Loucy (cell line): ENCODE data around the gene SPATA20.

Source experiments
- H2AFZ ChIP-seq: fragments of 200-600 bp; sonication (generic); 2 replicates; pipeline ENCODE4 v1.6.0; 2016; ENCODE audit warnings: antibody characterized with exemption, mild to moderate bottlenecking, low read length, moderate library complexity
- H3F3A ChIP-seq: fragments of 200-600 bp; 2 replicates; pipeline ENCODE4 v1.6.0; 2016; ENCODE audit warnings: antibody characterized with exemption, low read depth, mild to moderate bottlenecking
- H3K27me3 ChIP-seq: fragments of 200-600 bp; sonication (generic); 2 replicates; pipeline ENCODE4 v1.6.1; 2014; ENCODE audit warnings: low read length, mild to moderate bottlenecking; ENCODE audit not compliant: insufficient read depth, poor library complexity, severe bottlenecking
- H3K36me3 ChIP-seq: fragments of 200-600 bp; sonication (generic); 2 replicates; pipeline ENCODE4 v1.6.1; 2016; ENCODE audit warnings: low read length; ENCODE audit not compliant: insufficient read depth
- H3K4me1 ChIP-seq: fragments of 200-600 bp; sonication (generic); 2 replicates; pipeline ENCODE4 v1.5.1; 2014; ENCODE audit warnings: low read length, mild to moderate bottlenecking; ENCODE audit not compliant: insufficient read depth, poor library complexity, severe bottlenecking
- H3K4me2 ChIP-seq: fragments of 200-600 bp; sonication (generic); 2 replicates; pipeline ENCODE4 v1.6.0; 2014; ENCODE audit warnings: antibody characterized with exemption, low read length, low read depth, mild to moderate bottlenecking; ENCODE audit not compliant: poor library complexity, severe bottlenecking
- H3K4me3 ChIP-seq: fragments of 200-600 bp; sonication (generic); 2 replicates; pipeline ENCODE4 v1.5.1; 2014; ENCODE audit warnings: low read length, mild to moderate bottlenecking, mixed read lengths; ENCODE audit not compliant: poor library complexity, severe bottlenecking
- H3K79me2 ChIP-seq: fragments of 200-600 bp; sonication (generic); 2 replicates; pipeline ENCODE4 v1.6.1; 2014; ENCODE audit warnings: low read length; ENCODE audit not compliant: insufficient read depth
- H3K9ac ChIP-seq: fragments of 200-600 bp; sonication (generic); 2 replicates; pipeline ENCODE4 v1.6.0; 2014; ENCODE audit warnings: mild to moderate bottlenecking, low read depth, low read length, moderate library complexity; ENCODE audit not compliant: poor library complexity, severe bottlenecking
- H3K9me2 ChIP-seq: fragments of 200-600 bp; sonication (generic); replicated peaks from 2 replicates; pipeline ENCODE4 v1.6.1; 2016; ENCODE audit warnings: low read depth, low read length, mixed read lengths
- H3K9me3 ChIP-seq: fragments of 200-600 bp; sonication (generic); 2 replicates; pipeline ENCODE4 v1.6.1; 2014; ENCODE audit warnings: mild to moderate bottlenecking, antibody characterized with exemption, low read length, low read depth; ENCODE audit not compliant: insufficient read depth
- H4K20me1 ChIP-seq: fragments of 200-600 bp; sonication (generic); 2 replicates; pipeline ENCODE4 v1.6.0; 2014; ENCODE audit warnings: antibody characterized with exemption, low read length, mild to moderate bottlenecking; ENCODE audit not compliant: insufficient read depth, poor library complexity, severe bottlenecking
- CTCF ChIP-seq: fragments of 200-600 bp; sonication (generic); conservative IDR thresholded peaks from 2 replicates; pipeline ENCODE4 v1.5.1; 2014; ENCODE audit warnings: mild to moderate bottlenecking, antibody characterized with exemption, low read length
- EZH2phosphoT487 ChIP-seq: fragments of 200-600 bp; IDR thresholded peaks from 2 replicates; pipeline ENCODE4 v1.6.1; 2018; ENCODE audit warnings: antibody characterized with exemption, mild to moderate bottlenecking, moderate library complexity, borderline replicate concordance

SPATA20 gene

DNA sequence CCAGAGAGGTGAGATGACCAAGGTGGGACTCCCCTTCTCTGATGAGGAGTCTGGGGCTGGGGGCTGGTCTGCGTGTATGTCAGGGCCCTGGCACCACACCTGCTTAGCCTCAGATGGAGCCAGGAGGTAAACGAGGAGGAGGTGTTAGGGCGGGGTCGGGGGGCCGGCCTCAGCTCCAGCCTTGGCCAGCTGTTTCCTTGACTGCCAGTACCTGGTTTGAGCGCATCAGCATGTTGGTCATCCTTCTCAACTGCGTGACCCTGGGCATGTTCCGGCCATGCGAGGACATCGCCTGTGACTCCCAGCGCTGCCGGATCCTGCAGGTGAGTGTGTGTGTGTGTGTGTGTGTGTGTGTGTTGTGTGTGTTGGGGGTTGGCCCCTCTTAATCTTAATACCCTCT is 21.7 kb downstream of the SPATA20 start:
- no peak overlapping the region for H3K4me2 ChIP-seq
- no peaks in the 10 kb centered on the region for H3K27me3 ChIP-seq
- no peaks in the 10 kb centered on the region for H3K9me2 ChIP-seq
- H3F3A ChIP-seq = no peaks in the 10 kb centered on the region
- H4K20me1 ChIP-seq = no peaks in the 10 kb centered on the region
- H3K4me1 ChIP-seq = no peaks in the 10 kb centered on the region
- no peaks in the 10 kb centered on the region for H3K79me2 ChIP-seq
- H3K9me3 ChIP-seq = no peaks in the 10 kb centered on the region
- no peak overlapping the region for H3K4me3 ChIP-seq
- no peak overlapping the region for H3K9ac ChIP-seq
- no peak for TF ChIP-seq EZH2phosphoT487
- no peak for TF ChIP-seq CTCF
- no peaks in the 10 kb centered on the region for H3K36me3 ChIP-seq
- H2AFZ ChIP-seq = no peak overlapping the region

DNA sequence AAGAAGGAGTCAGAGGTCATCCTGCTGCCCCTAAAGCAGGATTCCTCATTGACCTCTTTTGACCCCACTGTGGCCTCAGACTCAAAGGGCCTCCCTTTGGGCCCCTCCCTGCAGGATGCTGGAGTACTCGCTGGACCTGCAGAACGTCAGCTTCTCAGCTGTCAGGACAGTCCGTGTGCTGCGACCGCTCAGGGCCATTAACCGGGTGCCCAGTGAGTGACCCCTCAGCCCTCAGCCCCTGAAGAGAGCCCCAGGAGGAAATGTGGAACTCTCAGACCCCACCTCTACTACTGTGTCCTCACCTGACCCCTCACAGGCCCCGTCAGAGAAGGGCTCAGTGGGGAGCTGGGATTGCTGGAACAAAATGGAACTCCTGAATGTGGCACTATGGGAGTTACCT is 22.6 kb downstream of the SPATA20 start:
- no peaks in the 10 kb centered on the region for H3F3A ChIP-seq
- H3K9me2 ChIP-seq = no peaks in the 10 kb centered on the region
- no peak for TF ChIP-seq CTCF
- TF ChIP-seq EZH2phosphoT487 = no peak
- no peaks in the 10 kb centered on the region for H3K4me1 ChIP-seq
- no peak overlapping the region for H3K9ac ChIP-seq
- H3K79me2 ChIP-seq = no peaks in the 10 kb centered on the region
- H3K27me3 ChIP-seq = no peaks in the 10 kb centered on the region
- H3K4me3 ChIP-seq = no peak overlapping the region
- no peak overlapping the region for H3K4me2 ChIP-seq
- no peak overlapping the region for H2AFZ ChIP-seq
- H4K20me1 ChIP-seq = no peaks in the 10 kb centered on the region
- no peaks in the 10 kb centered on the region for H3K36me3 ChIP-seq
- H3K9me3 ChIP-seq = no peaks in the 10 kb centered on the region

GRCh38 chr17:50570032-50570431 is 23.1 kb downstream of the SPATA20 start:
- Histone ChIP-seq H3K4me2 (no peak overlapping the region), H3K9me2 (no peaks in the 10 kb centered on the region), H3K36me3 (no peaks in the 10 kb centered on the region), H2AFZ (no peak overlapping the region), H3K79me2 (no peaks in the 10 kb centered on the region), H3K27me3 (no peaks in the 10 kb centered on the region), H3K9ac (no peak overlapping the region), H3K9me3 (no peaks in the 10 kb centered on the region), H3K4me1 (no peaks in the 10 kb centered on the region), H3K4me3 (no peak overlapping the region), H3F3A (no peaks in the 10 kb centered on the region), H4K20me1 (no peaks in the 10 kb centered on the region)
- TF ChIP-seq CTCF (no peak), EZH2phosphoT487 (no peak)
